PC-9 (cell line): ENCODE data around the gene S1PR4. TPM values are rescaled to one million over a fixed set of nuclear protein-coding genes. Genes with fewer than 3 reads are reported as not detected.

Source experiments
- BruUV-seq: library from RNA; stranded (reverse); fragments of 400-500 nt; replicated peaks from 2 replicates; lab custom pipeline; 2021; lab: Mats Ljungman, UMichigan
- CTCF ChIA-PET: fragments of 300-600 bp; sonication (Branson Sonifier 250); formaldehyde crosslinking; loops from one replicate; lab custom pipeline; 2022; ENCODE audit warnings: antibody characterized with exemption; lab: Charles Lee
- POLR2A ChIA-PET: fragments of 300-600 bp; sonication (Branson Sonifier 250); formaldehyde crosslinking; loops from one replicate; lab custom pipeline; 2022; ENCODE audit warnings: antibody characterized with exemption; ENCODE audit not compliant: unreplicated experiment; lab: Charles Lee
- DNase-seq, 2 experiments: peaks; one replicate each; pipeline versions ENCODE4 v3.0.0 to v3.0.0-alpha.2; 2015 to 2022; ENCODE audit warnings: mixed read lengths in 1 of 2
- H2AFZ ChIP-seq: fragments of 200-600 bp; sonication (generic); 2 replicates; pipeline ENCODE4 v1.8.1; 2017; ENCODE audit warnings: antibody characterized with exemption
- H3F3A ChIP-seq: fragments of 200-600 bp; sonication (generic); 2 replicates; pipeline ENCODE4 v1.8.1; 2017; ENCODE audit warnings: antibody characterized with exemption, mild to moderate bottlenecking, low read depth; ENCODE audit not compliant: insufficient read depth
- H3K27ac ChIP-seq: fragments of 200-600 bp; sonication (generic); 2 replicates; pipeline ENCODE4 v1.6.1; 2016; ENCODE audit warnings: mixed run types
- H3K27me3 ChIP-seq: fragments of 200-600 bp; sonication (generic); 2 replicates; pipeline ENCODE4 v1.6.1; 2016; ENCODE audit warnings: low read depth, mixed run types; ENCODE audit not compliant: insufficient read depth
- H3K36me3 ChIP-seq: fragments of 200-600 bp; sonication (generic); 2 replicates; pipeline ENCODE4 v1.6.1; 2016; ENCODE audit warnings: low read depth, mixed run types
- H3K4me1 ChIP-seq: fragments of 200-600 bp; sonication (generic); replicated peaks from 2 replicates; pipeline ENCODE4 v1.6.1; 2016; ENCODE audit warnings: mixed run types; ENCODE audit not compliant: insufficient read depth
- H3K4me2 ChIP-seq: fragments of 200-600 bp; sonication (generic); 2 replicates; pipeline ENCODE4 v1.6.1; 2017; ENCODE audit warnings: mixed run types
- H3K4me3 ChIP-seq: fragments of 200-600 bp; sonication (generic); 2 replicates; pipeline ENCODE4 v1.6.1; 2016; ENCODE audit warnings: mixed run types
- H3K79me2 ChIP-seq: fragments of 200-600 bp; sonication (generic); 2 replicates; pipeline ENCODE4 v1.6.1; 2017; ENCODE audit warnings: low read depth, mixed run types
- H3K9me2 ChIP-seq: fragments of 200-600 bp; sonication (generic); 2 replicates; pipeline ENCODE4 v1.8.1; 2017; ENCODE audit warnings: mild to moderate bottlenecking; ENCODE audit not compliant: insufficient read depth
- H3K9me3 ChIP-seq: fragments of 200-600 bp; sonication (generic); 2 replicates; pipeline ENCODE4 v1.8.1; 2016; ENCODE audit warnings: low read depth; ENCODE audit not compliant: insufficient read depth
- H4K20me1 ChIP-seq: fragments of 200-600 bp; sonication (generic); 2 replicates; pipeline ENCODE4 v1.8.1; 2017; ENCODE audit not compliant: insufficient read depth
- CTCF ChIP-seq: fragments of 200-600 bp; sonication (generic); conservative IDR thresholded peaks from 2 replicates; pipeline ENCODE4 v1.6.1; 2017; ENCODE audit warnings: mixed run types, antibody characterized with exemption, mild to moderate bottlenecking, moderate library complexity
- EZH2 ChIP-seq: fragments of 200-600 bp; sonication (generic); IDR thresholded peaks from 2 replicates; pipeline ENCODE4 v1.8.0; 2017; ENCODE audit warnings: antibody characterized with exemption, low read depth
- intact Hi-C: fragments of 100-400 bp; cut with micrococcal nuclease; formaldehyde crosslinking; loops from one replicate; pipeline ENCODE4 v1.10.0; 2022; ENCODE audit not compliant: unreplicated experiment
- total RNA-seq: library from RNA; stranded (reverse); gene quantifications from 2 replicates; pipeline ENCODE4 v1.2.3, GENCODE V29; 2021

Gene S1PR4
- total RNA-seq, 1 experiment from 2014 or later, result 0.37 TPM

- Histone ChIP-seq H3K4me1 (peaks cover 21% of the 10 kb centered on the region), H3K36me3 (no peaks in the 10 kb centered on the region), H3K79me2 (no peaks in the 10 kb centered on the region), H3K4me3 (no peak overlapping the region), H3K9me3 (no peaks in the 10 kb centered on the region), H3K27ac (no peak overlapping the region), H3K9me2 (no peaks in the 10 kb centered on the region), H4K20me1 (no peaks in the 10 kb centered on the region), H3K27me3 (no peaks in the 10 kb centered on the region), H3F3A (peaks cover 10% of the 10 kb centered on the region; the same call in 1 of the 2 replicates), H2AFZ (no peak overlapping the region), H3K4me2 (no peak overlapping the region)
- BruUV-seq, result no TSS peak
- DNase-seq, result no peak
- ChIA-PET POLR2A (no interaction called here), CTCF (no interaction called here)
- intact Hi-C loops, result loop anchor here (5.0 kb wide), 1 partner anchor 43 kb away; the partner anchor contains the start of gene GNA15
- TF ChIP-seq EZH2, result no peak
- no peak for TF ChIP-seq CTCF
Measured at GRCh38 chr19:3179739-3180293, 1.2 kb downstream of the S1PR4 start.

- Histone ChIP-seq H3K4me2 (no peak overlapping the region; the same call in 1 of the 2 replicates), H3K36me3 (no peaks in the 10 kb centered on the region), H4K20me1 (peaks cover 4% of the 10 kb centered on the region; the same call in 1 of the 2 replicates), H3K4me1 (0 out of 2 replicates have a peak, but pooled peaks cover 8% of the 10 kb centered on the region), H3K79me2 (peaks cover 31% of the 10 kb centered on the region), H3K27me3 (no peaks in the 10 kb centered on the region), H3K4me3 (no peak overlapping the region), H3F3A (no peaks in the 10 kb centered on the region; the same call in 1 of the 2 replicates), H3K9me2 (no peaks in the 10 kb centered on the region), H3K9me3 (no peaks in the 10 kb centered on the region), H2AFZ (no peak overlapping the region; the same call in 1 of the 2 replicates), H3K27ac (no peak overlapping the region)
- CTCF ChIA-PET, result no interaction called here
- BruUV-seq, result no TSS peak
- POLR2A ChIA-PET, result no interaction called here
- intact Hi-C loops, result no loop called here
- no peak for DNase-seq
- TF ChIP-seq EZH2 (no peak), CTCF (no peak)
Measured at GRCh38 chr19:3183721-3184641, 5.4 kb downstream of the S1PR4 start.

DNA sequence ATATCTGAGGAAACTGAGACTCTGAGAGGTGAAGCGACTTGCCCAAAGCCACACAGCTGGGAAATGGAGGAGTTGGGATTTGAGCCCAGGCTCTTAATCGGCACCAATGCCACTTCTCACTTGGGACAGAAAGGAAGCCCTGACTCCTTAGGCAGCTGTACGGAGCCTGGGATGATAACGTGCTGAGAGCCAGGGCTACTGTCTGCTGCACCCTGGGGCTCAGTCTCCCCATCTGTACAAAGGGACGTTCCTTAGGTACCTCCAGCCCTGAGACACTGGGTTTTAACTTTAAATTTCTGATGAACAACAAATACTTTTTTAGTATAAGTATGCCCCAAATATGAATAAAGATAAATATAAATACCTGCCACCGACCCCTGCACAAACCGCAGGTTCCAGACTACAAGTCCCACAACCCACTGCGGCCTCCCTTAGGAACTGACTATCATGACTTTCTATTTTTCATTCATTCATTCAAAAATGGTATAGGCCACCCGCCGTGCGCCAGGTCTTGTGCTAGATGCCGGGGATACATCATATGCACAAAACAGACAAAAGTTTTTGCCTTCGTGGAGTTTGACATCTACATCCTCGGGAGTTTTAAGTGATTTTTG, 6.4 kb downstream of the S1PR4 start:
- Histone ChIP-seq H3K9me3 (no peaks in the 10 kb centered on the region), H3F3A (no peaks in the 10 kb centered on the region; the same call in 1 of the 2 replicates), H2AFZ (peak overlapping the region; percentile 89), H3K27ac (no peak overlapping the region), H3K4me3 (peak overlapping the region; percentile 73), H3K9me2 (no peaks in the 10 kb centered on the region), H3K27me3 (no peaks in the 10 kb centered on the region), H4K20me1 (peaks cover 12% of the 10 kb centered on the region), H3K79me2 (peaks cover 35% of the 10 kb centered on the region), H3K4me1 (0 out of 2 replicates have a peak, but pooled peaks cover 8% of the 10 kb centered on the region), H3K36me3 (no peaks in the 10 kb centered on the region), H3K4me2 (peak overlapping the region; percentile 94)
- peak in 1 of 2 experiments; percentile 36 for DNase-seq
- POLR2A ChIA-PET, result no interaction called here
- TF ChIP-seq CTCF (no peak), EZH2 (no peak)
- intact Hi-C loops, result loop anchor here (1.0 kb wide), 1 partner anchor 235 kb away; no protein-coding TSS in a partner anchor
- CTCF ChIA-PET, result no interaction called here
- no TSS peak for BruUV-seq
